CD4-positive, alpha-beta T cell treated with Interleukin-1 beta for 1 hour (primary cell): ENCODE results near the gene DHRS12.

Experiments used
- DNase-seq, 2 donors: peaks; one replicate each; pipeline ENCODE4 v3.0.0-alpha.2; 2020 to 2022

DHRS12 gene

GRCh38 chr13:51803422-51804294 lies at the start of gene DHRS12:
TSS of gene DHRS12 (minus strand) at chr13:51804163. CDS start at chr13:51799659, 4,504 bp downstream.
- DNase-seq, result peak; percentile 92

GRCh38 chr13:51849145-51850101 lies 45.5 kb upstream of the DHRS12 start:
- DNase-seq, result peak in 1 of 2 donors; percentile 28

DNA sequence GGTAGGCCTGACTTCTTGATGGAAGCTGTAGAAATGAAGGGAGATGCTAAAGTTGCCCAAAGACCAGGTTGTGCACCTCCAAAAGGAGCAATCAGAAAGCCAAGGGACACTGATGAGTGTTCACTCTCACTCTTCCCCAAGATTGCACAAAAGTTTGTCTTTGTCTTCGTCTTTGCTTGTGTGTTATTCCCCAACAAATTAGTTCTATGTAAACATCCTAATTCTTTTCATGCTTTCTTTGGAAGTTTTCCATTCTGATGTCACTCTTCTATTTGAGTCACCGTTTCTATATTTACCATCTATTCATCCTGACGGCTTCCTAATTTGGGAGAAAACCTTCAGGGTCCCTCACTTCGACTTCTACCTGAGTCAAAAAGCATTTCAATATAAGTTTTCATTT lies 44.7 kb upstream of the DHRS12 start:
- no peak for DNase-seq

GRCh38 chr13:51846756-51847155 lies 42.8 kb upstream of the DHRS12 start:
- DNase-seq, result no peak

GRCh38 chr13:51845574-51846318 lies 41.8 kb upstream of the DHRS12 start:
- no peak for DNase-seq

DNA sequence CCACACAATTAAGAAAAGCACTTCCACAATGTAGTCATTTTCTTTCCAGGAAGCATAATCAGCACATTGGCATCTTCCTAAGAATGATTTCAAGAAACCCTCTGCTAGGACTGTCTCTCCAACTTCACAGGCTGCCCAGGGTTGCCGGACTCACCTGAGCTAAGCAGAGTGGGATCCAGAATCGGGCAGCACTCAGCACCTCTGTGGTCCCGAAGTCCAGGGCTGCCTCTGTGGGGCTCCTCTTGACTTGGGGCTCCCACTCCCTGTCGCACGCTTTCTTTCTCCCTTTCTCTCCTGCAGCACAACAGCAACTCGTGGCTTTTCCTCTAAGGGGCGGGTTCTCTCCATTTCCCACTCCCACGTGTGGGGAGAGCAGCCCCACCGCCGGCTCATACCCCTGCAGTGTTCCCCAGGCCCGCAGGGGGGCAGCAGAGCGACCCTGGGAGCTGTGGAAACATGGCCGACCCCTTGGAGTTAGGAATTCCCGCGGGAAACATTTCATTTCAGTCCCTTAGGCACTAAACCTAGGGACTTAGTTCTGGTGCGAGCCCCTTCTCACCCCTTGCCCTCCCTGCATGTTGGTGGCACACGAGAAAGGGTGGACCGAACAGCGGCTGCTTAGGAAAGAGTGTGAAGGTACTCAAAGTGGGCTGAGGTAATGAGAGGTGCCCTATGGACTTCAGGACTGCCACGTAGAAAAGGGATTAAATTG lies 41.1 kb upstream of the DHRS12 start, which contains the start of gene TMEM272:
Gene TMEM272, minus strand, starts transcription at position 316 of the 712 bp plus-strand sequence. CDS start 6,647 bp downstream, outside the sequence.
- DNase-seq, result peak; percentile 48 to 51

GRCh38 chr13:51843529-51843928 lies 39.6 kb upstream of the DHRS12 start:
- DNase-seq, result no peak

- DNase-seq, result no peak
Observed at GRCh38 chr13:51841732-51842131, 37.8 kb upstream of the DHRS12 start.

GRCh38 chr13:51840917-51841316 lies 37.0 kb upstream of the DHRS12 start:
- DNase-seq, result no peak

- DNase-seq, result no peak
Observed at GRCh38 chr13:51839711-51840540, 36.0 kb upstream of the DHRS12 start.

DNA sequence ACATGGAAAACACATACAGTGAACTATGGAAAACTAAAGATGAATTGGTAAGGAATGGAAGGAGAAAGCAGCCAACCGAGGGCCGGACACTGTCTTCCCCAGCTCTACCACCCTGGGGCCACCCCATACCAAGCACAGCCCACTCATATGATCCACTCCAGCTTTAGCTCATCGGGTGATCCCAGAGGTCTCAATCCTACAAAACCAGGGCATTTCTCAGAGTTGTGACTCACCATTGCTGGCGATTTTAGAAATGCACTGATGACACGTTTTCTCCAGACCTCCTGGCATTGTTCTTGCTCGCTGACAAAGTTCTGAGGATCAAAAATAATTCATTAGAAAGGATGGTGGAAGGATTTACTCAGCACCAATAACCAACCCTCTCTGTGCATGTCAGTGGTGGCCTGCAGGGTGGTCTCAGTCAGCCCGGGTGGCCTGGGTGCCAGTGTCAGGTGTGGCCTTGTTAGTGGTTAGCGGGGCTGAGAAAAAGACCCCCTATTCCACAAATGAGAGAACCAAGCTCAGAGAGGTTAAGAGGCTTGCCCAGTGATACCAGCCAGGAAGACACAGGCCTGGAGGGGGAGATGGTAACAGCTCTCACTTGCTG lies 34.4 kb upstream of the DHRS12 start:
- DNase-seq, result no peak

DNA sequence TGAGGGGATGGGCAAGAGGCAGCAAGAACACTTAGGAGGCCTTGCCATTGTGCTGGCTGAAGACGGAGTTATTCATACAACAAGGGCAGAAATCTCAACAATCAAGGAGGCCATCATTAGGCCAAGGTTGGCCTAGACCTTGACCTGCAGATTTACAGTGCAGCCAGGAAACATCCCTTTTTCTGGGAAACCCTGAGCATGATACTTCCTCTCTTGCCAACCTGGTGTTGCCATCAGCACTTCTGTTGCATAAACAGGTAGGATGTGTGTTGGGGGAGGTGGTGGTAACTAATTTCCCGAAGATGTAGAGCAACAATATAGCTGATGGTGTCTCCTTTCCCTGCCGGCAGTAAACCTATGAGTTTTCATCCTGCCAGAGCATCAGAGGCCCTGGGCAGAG lies 33.1 kb upstream of the DHRS12 start:
- no peak for DNase-seq

- no peak for DNase-seq
Observed at GRCh38 chr13:51834581-51835171, 30.7 kb upstream of the DHRS12 start.

DNA sequence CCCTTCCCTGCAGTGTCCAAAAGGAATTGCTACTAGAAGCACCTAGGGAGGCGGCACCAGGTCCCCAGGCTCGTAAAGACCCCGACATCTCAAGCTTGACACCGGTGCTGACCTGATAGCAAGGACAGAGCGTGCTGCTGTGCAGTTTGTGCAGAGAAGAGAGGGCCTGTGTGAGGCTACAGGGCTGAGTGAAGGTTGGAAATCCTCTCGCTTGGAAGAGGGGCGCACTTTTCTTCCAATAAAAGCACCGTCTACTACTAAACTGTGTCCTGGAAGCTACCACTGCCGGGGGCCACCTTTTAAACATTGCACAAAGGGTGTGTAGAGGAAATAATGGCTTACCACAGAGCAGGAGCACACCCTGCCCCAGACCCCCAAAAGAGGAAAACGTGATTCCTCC lies 30.0 kb upstream of the DHRS12 start:
- DNase-seq, result no peak

GRCh38 chr13:51832471-51833152 lies 28.6 kb upstream of the DHRS12 start:
- DNase-seq, result peak; percentile 68 to 76

DNA sequence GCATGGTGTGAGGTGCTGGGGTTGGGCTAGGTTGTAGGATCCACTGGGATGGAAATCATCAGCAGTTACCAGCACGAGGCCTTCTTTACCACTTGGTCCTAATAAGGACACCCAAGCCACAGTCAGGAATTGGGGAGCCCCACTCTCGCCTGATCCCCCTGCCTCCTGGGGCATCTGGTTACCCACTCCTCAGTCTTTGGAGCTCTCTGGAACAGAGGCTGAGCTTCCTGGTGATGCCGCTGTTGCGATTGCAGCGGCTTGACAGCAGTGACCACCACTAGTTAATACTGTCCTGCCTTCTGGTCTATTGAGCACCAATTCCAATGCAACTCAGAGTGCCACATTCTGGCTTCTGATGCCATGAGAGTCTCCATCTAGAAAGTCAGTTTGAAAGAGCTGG lies 27.6 kb upstream of the DHRS12 start:
- DNase-seq, result no peak

DNA sequence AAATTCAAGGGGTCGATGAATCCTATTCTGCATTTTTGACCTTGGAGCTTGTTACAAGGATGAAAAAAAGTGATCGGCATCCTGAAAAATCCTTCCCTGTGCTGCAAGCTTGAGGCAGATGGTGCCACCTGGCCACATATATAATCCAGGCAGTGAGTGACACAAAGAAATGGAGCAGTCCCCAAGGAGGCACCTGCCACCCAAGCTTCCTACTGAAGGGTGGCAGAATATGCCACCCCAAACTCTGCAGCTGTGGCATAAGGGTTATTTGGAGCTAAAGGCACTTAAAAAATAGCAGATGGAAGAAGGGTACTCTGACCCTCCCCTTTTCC lies 25.6 kb upstream of the DHRS12 start:
- DNase-seq, result no peak

DNA sequence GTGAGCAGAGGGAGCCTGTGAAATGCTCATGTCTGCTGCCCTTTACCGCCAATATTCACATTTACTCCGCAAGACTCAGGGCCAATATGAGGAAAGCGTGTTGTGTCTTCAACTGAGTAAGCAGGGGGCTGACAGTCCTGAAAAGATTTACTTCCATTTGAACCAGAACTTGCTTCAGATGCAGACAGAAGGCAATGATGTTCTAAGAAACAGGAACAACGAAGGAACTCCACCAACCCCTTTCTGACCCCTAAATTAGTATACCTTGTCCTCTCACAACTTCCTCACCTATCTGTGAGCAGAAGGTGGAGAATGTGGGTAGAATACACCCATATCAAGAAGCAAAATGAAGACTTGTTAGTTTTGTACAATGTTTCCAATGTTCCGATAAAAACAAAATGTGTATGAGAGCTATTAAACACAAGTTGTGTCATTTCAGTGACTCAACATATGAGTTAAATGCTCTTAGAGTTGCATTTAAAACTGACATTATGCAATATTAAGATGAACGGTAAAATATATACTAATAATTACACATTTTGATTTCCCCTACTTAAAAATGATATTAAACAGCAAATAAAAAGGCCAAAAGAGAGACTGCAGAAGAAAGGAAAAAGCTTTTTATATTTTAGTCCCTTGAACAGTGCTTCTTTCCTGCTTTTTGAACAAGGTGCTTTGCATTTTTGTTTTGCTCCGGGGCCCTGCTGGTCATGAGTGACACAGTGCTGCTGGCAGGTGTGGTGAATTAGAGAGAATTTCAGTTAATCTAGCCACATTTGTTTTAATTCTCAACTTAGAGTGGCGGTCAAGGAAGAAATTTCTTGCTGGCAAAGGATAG lies 25.0 kb upstream of the DHRS12 start:
- no peak for DNase-seq

- no peak for DNase-seq
Observed at GRCh38 chr13:51827254-51827653, 23.3 kb upstream of the DHRS12 start.
